GM20000 (cell line): Measurements from ENCODE around the gene ASS1.

Experiments used
- DNase-seq: peaks from one replicate; pipeline ENCODE4 v3.0.0; 2012; ENCODE audit warnings: low spot score
- CTCF ChIP-seq: IDR thresholded peaks from 2 replicates; pipeline ENCODE4 v1.5.1; 2012; ENCODE audit warnings: mild to moderate bottlenecking, control low read depth; ENCODE audit errors: extremely low read depth, missing control alignments

ASS1 gene

GRCh38 chr9:130523921-130524320 is 79.2 kb downstream of the ASS1 start:
- TF ChIP-seq CTCF: no peak
- DNase-seq: no peak

- TF ChIP-seq CTCF: no peak
- no peak for DNase-seq
Measured at GRCh38 chr9:130526193-130526853, 81.6 kb downstream of the ASS1 start.

GRCh38 chr9:130526854-130527650 is 82.3 kb downstream of the ASS1 start:
- no peak for DNase-seq
- TF ChIP-seq CTCF: no peak

- TF ChIP-seq CTCF: no peak
- no peak for DNase-seq
Measured at GRCh38 chr9:130527651-130528310, 83.0 kb downstream of the ASS1 start.

GRCh38 chr9:130528674-130529073 is 83.9 kb downstream of the ASS1 start:
- no peak for TF ChIP-seq CTCF
- DNase-seq: no peak

- no peak for TF ChIP-seq CTCF
- DNase-seq: no peak
Measured at GRCh38 chr9:130530938-130531337, 86.2 kb downstream of the ASS1 start.

GRCh38 chr9:130531670-130532069 is 86.9 kb downstream of the ASS1 start:
- no peak for DNase-seq
- no peak for TF ChIP-seq CTCF
